Measurements from ENCODE around the gene OOSP2.

- TF ChIP-seq POLR2A (IDR thresholded peaks at IDR 0.05), result no peak
- TF ChIP-seq CTCF (IDR thresholded peaks at IDR 0.05), result no peak
Measured at GRCh38 chr11:60085909-60086308, 45.7 kb downstream of the OOSP2 start.

Data from body of pancreas (tissue), 4 donors.